ENCODE data around the gene DACH1.

- TF ChIP-seq CTCF (conservative IDR thresholded peaks at IDR 0.05; ENCODE audit: low read depth, low read length) (no peak), EZH2 (IDR thresholded peaks at IDR 0.05; ENCODE audit: borderline replicate concordance, low read depth, low read length, poor library complexity, severe bottlenecking) (no peak)
These were observed 148.1 kb downstream of the DACH1 start for GRCh38 chr13:71718931-71719330.
